SKM-1 (cell line): Measurements from ENCODE around the gene CLEC16A.

Experiments used
- DNase-seq: peaks from one replicate; lab custom pipeline; 2025; ENCODE audit not compliant: unreplicated experiment; lab: John Stamatoyannopoulos, UW

CLEC16A gene

DNA sequence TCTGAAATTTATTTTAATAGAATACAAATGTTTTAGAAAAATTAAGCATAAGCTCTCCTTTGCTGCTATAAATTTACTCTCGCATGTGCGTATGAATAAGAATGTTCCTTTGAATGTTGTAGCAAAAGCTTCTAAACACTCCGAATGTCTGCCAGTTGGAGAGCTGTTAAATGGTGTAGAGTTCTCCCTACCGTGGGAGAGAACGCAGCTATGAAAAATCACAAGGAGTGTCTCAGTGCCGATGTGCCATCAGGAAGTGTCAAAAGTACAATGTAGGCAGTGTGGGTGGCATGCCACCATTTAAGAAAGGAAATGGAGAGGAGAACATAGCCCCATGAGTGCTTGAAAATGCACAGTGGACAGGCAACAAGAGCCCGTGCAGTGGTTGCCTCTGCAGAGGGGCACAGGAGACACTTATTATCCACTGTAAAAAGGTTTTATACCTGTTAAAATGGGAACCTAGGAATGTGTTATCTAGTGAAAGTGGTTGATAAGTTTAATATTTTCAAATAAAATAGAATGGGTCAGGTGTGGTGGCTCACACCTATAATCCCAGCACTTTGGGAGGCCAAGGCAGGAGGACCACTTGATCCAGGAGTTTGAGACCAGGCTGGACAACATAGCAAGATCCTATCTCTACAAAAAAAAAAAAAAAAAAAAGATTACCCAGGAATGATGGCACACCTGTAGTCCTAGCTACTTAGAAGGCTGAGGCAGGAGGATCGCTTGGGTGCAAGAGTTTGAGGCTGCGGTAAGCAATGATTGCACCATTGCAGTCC is 167.7 kb downstream of the CLEC16A start:
- no peak for DNase-seq

DNA sequence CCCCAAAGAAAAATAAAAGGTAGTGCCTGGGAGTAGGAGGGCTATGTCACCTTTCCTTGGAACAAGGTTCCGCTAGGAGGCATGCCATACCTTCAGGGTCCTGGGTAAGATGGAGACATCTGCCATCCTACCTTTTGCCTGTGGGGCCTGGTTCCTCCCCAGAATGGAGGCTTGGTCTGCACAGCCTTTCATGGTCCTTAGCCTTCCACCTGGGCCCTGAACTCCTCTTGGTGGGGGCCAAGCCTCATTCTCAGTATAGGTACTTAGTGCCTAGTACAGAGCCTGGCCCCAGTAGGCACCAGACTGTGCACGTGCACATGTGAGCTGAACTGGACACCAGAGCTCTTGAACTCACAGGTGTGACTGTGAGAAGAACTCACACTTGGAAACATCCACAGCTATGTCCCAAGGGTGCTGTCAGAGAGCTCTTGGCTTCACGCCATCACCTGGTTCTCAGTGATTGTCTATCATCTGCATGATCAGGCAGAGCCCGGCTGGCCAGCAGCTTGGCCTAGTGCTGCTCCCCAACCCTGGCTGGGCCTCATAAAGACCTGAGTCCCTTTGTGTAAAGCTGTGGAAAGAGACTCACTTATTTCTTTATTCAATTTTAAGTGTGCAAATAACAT is 168.5 kb downstream of the CLEC16A start:
- DNase-seq, result no peak

DNA sequence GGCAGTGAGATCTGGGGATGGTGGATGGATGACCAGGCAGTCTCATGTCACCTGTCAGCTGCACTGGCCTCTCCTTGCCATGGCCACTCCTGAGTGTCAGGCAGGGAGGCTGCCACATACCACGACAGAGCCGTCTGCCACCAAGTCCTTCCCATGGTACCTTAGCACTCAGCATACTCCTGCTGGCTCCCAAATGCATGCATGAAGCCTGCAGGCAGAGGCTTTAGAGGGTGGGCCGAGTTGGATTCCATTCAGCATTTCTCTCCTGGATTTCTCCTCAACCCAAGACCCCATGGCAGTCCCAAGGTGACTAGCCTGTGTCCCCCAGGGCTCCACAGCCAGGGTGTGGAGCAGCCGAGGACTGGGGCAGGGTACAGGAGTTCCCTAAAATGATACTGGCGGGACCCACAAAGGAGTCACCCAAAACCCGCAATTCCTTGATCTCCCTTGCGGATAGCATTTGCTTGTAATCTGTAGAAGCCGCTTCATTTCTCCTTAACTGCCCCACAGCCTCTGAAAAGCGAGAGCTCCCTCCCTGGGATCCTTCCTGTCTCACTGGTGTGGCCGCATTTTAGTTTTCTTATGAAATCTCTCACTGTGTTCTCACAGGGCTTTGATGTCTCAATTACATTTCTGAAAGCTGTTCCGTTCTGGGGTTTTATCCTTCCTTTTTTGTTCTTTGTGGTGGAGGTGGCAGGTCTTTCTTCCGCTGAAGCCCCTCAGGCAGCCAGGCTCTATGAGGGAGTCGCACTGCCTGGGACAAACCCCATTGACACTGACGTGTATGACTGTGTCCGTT is 170.2 kb downstream of the CLEC16A start:
- DNase-seq, result peak; percentile 37

DNA sequence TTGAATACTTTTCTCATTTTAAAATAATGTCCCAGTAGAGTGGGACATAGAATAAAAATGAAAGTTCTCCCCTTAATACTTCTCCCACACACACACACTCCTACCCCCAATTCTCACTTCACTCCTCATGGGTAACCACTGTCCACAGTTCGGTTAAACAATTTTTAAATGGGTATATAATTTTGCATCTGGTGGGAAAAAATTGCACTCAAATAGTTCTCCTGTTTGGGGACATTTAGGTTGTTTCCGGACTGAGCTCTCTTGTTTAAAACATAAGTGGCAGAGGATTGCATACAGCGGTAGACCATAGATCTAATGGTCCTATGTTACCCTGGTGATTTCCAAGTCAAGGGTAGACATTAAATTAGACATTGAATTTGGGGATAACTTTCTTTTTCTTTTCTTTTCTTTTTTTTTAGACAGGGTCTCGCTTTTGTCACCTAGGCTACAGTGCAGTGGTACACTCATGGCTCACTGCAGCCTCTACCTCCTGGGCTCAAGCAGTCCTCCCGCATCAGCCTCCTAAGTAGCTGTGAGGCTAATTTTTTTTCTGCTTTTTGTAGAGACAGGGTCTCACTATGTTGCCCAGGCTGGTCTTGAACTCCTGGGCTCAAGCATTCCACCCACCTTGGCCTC is 173.3 kb downstream of the CLEC16A start:
- DNase-seq, result no peak

DNA sequence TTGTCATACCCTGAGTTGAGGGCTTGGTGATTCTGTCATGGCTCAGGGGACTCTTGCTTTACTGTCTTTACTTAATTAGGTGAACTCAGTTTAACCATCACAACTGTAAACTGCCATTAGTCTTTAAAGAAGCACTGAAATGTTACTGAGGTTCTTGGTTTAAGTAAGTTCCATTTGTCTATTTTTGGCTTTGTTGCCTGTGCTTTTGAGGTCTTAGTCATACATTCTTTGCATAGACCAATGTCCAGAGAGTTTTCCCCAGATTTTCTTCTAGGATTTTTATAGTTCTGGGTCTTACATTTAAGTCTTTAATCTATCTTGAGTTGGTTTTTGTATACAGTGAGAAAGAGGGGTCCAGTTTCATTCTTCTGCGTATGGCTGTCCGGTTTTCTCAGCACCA is 174.1 kb downstream of the CLEC16A start:
- DNase-seq, result no peak

DNA sequence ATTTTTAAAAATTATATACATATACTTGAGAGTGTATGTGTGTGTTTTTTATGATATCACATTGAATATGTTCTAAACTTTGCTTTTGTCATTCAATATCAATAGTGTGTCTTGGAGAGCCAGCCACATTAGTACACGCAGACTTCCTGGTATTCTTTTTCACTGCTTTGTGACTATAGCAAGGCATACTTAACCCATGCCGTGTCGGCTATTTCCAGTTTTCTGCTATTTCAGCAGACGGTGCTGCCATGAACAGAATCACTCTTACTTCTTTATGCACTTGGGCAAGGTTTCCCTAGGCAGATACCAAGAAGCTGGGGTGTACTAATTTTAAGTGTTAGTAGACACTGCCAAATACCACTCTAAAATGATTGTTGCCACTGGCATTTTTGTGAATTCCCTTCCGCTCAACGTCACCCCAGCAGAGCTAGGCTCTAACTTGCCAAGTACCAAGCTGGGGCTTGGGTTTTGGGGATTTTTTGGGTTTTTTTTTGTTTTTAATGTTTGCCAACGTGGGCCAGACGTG is 176.8 kb downstream of the CLEC16A start:
- DNase-seq, result no peak

DNA sequence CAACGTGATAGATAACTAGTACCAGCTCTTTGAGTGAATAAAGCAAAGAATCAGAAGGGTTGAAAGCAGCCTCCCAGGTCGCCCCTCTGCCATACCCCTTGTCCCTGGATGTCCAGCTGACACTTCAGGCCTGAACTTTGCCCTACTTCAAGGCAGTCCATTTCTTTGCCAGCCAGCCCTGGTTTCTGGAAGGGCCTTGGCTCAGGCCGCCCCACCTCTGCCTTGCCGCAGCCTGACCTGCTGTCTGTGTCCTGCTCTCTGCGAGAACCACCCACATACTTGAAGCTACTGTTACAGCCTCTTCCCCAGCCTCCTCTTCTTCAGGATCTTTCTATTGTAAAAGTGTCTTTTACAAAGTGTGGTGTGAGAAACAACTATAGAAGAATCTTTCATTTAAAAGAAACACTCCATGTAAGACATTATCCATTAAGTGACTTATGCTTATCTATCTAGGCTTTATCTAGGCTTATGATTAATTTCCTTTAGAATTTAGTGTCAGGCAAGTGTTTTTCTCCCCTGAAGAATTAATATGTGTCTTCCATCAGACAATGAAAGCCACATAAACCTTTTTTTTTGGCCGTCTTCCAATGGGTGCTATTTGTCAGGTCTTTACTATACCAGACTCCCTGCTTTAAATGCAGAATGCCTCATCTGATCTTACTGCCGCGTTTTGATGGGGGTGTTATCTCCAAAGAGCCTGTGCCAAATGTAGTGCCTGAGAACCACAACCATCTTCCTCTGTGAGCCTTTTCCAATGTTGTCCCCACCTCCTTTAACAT is 177.7 kb downstream of the CLEC16A start:
- DNase-seq, result no peak

DNA sequence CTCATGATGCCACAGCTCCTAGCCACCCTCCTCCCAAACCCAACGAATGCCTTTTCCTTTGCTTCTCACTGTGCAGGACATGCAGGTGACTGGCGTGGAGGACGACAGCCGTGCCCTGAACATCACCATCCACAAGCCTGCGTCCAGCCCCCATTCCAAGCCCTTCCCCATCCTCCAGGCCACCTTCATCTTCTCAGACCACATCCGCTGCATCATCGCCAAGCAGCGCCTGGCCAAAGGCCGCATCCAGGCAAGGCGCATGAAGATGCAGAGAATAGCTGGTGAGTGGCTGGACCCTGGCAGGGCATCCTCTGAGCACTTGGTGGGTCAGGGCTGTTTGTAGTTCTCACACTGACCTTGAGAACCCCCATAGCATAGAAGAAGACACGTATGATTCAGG is 179.3 kb downstream of the CLEC16A start:
- no peak for DNase-seq

DNA sequence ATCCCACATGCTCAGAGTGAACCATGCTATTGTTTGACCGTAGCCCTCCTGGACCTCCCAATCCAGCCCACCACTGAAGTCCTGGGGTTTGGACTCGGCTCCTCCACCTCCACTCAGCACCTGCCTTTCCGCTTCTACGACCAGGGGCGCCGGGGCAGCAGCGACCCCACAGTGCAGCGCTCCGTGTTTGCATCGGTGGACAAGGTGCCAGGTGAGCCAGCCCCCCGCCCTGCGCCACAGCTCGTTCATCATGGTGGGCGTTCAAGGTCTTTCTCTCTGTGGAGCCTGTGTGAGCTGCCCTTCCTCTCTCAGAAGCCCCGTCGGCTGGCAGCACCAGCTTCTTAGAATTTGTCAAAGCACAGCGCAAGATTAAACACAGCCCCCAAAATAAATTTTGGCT is 181.6 kb downstream of the CLEC16A start:
- DNase-seq, result no peak

DNA sequence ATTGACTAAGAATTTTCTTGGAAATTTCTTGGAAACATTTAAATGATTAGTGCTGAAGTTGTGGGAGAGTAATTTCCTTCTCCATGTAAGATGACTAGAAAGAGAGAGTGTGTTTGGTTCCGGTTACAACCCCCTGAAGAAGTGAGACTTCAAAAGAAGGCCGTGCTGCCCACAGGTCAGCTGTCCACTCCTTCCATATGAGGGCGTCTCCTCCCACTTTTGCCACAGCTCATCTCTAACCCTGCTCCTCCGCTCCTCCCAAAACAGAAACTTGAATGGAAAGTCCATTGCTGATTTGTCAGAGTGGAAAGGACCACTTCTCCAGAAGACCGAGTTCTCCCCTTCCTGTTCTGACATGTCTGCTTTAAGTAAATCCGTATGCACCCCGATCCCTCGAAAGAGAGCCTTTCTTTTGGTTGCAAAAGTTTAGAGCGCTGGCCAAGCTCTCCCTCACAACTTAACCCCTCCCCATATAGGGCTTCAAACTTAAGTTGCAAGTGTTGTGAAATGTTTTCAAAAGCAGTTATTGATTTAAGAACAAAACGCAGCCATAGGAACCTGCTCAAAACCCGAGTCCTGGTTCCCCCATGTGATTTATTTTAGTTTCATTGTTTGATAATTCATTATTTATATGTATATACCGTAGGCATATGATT is 182.2 kb downstream of the CLEC16A start:
- no peak for DNase-seq

DNA sequence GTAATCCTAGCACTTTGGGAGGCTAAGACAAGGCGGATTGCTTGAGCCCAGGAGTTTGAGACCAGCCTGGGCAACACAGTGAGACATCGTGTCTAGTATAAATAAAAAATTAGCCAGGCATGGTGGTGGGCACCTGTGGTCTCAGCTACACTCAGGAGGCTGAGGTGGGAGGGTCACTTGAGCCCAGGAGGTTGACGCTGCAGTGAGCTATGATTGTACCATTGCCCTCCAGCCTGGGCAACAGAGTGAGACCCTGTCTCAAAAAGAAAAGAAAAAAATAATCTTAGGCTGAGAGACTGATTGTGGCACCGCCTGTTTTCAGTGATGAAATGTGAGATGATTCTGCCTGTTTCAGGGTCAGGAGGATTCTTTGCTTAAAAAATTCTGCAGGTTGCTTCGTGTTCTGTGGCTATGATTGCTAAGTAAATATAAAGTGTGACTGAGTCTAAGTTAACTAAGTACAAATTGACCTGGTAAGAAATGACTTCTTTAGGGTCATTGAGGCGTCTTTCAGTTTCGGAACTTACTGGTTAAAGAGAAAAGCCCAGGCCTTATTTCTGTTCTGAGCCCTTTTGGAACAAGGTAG is 183.3 kb downstream of the CLEC16A start:
- no peak for DNase-seq

DNA sequence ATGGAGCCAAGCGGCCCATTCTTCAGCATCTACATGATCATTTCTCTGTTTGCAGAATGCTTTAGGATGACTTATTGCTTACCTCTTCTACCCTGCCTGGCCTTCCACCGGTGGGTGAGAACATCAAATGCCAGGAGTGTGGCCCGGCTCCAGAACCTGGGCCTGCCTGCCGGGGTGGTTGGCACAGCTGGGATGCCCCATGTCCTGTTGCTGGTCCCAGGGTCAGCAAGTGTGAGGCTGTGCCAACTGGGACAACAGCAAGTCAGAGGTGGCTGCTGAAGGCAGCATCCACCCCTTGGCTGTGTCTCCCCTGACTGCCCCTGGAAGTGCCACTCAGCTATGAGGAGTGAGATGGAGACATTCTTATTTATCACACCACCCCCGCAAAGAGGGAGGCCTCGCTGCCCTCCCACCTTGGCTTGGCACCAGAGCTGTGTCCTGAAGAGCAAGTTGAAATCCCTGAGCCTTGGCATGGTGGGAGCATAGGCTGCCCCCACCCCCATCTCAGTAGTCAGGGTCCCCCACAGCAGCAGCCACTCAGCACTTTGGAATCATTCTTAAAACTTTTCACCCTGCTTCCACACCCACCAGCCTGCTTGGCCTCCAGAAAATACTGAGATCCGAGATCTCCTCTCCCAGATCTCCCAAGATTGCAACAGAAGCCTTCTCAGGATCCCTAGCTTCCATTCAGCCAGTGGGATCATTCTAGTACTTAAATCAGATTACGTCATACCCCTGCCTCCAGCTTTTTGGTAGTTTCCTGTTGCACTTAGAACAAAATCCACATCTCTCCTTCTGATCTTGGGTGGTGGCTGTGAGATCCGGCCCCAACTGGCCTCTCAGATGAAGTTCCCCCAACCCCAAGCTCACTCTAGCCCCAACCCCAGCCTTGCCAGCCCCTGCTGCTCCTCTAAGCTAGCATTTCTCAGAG is 184.1 kb downstream of the CLEC16A start:
- peak; percentile 9 for DNase-seq

DNA sequence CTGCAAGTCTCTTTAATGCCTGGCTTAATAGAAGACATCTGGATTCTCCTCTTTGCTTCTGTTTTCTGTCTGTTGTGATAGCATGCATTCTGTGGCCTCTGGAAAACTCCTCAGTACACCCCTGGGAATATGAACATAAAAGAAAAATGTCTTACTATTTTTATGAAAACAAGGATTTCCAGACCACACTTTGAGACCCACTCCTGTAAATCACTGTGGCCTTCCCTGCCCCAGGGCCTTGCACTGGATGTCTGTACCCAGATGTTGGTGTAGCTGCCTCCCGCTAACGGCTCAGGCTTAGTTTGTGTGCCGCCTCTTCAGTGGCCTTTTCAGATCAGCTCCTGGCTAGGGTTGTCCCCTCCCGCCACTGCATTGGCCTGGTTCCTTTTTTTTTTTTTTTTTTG is 185.0 kb downstream of the CLEC16A start:
- DNase-seq, result no peak

DNA sequence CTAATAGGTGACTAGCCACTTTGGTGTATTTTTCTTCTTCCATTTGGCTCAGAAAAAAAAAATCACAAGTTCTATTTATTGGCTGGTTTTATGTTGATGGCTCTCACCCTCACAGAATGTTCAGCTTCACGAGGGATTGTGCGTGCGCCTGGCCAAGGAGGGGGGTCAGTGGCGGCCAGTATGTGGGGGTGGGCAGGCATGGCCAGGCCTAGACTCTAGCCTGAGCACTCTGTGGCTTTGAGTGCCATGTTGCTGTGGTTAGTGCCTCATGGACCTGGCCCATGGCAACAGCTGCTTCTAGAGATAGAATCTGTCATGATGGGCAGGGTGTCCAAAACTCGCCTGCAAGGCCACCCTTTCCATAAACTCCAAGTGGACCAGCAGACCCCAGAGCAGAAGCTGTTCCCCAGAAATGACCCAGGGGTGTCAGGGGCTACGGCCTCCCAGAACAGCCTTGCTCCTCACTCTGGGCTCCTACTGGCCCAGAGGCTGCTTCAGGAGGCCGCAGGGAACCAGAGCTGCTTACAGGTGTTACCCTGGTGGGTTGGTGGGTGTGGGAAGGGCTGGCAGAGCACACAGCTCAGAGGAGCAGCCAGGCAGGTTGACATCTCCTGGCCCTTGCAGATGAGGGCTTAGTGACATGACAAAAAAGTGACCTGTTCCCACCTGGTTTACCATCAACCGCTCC is 186.8 kb downstream of the CLEC16A start:
- DNase-seq, result no peak

DNA sequence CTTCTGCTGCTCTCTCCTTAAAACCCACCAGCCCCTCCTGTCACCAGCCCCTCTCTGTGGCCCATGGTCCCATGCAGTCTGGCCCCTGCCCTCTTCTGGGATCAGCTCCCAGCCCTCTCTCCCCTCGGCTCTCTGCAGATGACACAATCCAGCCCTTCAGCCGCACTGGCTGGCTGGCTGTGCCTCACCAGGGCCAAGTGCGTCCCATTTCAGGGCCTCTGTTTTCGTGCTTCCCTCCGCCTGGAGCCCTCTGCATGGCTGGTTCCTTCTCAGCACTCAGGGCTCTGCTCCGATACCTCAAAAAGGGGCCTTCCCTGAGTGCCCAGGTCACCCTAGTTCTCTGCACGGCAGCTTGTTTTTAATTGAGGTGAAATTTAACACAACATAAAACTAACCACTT is 187.3 kb downstream of the CLEC16A start:
- no peak for DNase-seq

DNA sequence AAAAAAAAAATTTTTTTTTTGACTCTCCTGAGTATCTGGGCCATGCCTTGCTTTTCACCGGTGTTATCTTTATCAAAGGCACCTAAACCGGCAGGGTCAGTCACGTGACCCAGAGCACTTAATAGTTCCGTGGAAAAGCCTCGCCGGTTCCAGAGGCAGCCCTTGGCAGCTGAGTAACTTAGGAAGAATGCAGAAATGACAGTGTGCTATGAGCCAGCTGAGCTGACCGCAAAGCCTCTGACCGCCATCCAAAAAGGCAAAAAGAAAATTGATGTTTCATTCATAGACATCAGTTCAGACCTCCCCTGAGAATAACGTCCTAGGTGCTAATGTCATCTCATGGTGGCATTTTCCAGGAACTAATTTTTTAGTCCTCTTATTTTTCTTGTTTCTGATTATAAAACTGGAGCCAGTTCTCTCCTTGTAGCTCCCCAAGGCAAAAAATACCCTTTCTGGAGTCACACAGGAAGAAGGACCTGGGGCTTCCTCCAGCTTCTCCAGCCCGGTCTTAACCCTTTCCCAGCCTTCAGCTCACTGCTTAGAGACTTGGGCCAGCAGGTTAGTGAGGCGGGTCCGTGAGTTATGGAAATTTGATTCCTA is 189.1 kb downstream of the CLEC16A start:
- DNase-seq, result no peak

DNA sequence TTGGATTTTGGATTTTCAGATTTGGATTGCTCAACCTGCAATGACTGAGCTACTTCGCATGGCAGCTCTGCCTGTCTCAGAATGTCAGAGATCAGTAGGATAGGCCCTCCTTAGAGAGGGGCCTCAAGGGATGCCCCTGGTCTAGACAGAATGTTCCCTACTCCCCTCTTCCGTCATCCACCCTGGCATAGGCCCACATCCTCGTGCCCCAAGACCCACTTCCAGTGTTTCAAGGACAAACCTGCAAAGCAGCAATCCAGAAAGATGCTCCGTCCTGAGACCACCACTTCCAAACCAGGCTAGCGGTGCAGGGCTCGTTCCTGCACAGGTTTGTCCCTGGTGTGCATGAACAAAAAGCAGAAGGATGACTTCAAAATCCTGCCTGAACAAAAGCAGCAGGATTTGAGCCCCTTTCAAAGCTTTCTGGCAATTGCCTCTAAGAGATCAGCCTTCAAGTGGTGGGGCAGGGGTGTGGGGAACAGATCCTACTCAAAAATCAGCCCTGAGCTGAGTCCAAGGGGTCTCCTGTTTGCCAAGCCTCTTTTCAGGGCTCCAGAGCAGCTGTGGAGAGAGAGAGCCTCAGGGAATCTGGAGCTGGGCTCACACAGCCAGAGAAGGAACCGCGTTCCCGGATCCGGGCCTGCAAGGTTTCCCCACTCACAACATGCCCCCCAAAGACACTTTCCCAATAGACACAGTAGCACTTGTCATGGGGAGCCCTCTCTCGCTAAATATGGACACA is 190.5 kb downstream of the CLEC16A start:
- no peak for DNase-seq
